A673 (cell line): ENCODE data around the gene SATL1.

Experiments
- CTCF ChIP-seq: fragments of 300-800, 200-600 bp; sonication (generic); conservative IDR thresholded peaks from 2 replicates; pipeline ENCODE4 v1.5.1; 2017; ENCODE audit warnings: low read depth, mild to moderate bottlenecking, antibody characterized with exemption, low read length, moderate library complexity, mixed read lengths
- EZH2 ChIP-seq: fragments of 200-600 bp; sonication (generic); IDR thresholded peaks from 2 replicates; pipeline ENCODE4 v1.6.1; 2017; ENCODE audit warnings: borderline replicate concordance, low read depth, mild to moderate bottlenecking, mixed read lengths, antibody characterized with exemption, low read length; ENCODE audit not compliant: poor library complexity, severe bottlenecking

- TF ChIP-seq CTCF (no peak), EZH2 (no peak)
Observed at GRCh38 chrX:85113746-85114145, 129.8 kb downstream of the SATL1 start.
